ENCODE data around the gene PCLO. TPM values are rescaled to one million over a fixed set of nuclear protein-coding genes. Genes with fewer than 3 reads are reported as not detected.

The PCLO gene
- total RNA-seq, 2 experiments from 2014 or later, result 0.35 to 1.4 TPM

DNA sequence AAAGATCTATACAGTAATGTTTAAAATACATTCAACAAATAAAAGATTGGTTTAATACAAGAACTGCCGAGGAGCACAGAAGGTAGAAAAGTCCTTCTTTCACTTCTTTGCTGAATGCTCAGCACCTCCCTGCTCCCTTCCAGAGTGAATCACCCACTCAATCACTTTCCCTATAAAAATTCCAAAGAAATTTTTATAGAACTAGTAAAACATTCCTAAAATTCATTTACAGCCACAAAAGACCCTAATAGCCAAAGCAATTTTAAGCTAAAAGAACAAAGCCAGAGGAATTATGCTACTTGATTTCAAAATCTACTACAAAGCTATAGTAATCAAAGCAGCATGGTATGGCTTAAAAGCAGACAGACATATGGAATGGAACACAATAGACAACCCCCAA, 320.9 kb downstream of the PCLO start:
- no TSS peak for BruUV-seq (replicated peaks)
- Histone ChIP-seq H3K79me2 (ENCODE audit: insufficient read depth, low read depth, low read length) (no peaks in the 10 kb centered on the region), H3K9me2 (ENCODE audit: insufficient read depth, low read length) (no peaks in the 10 kb centered on the region), H3K9me3 (ENCODE audit: low read length) (no peaks in the 10 kb centered on the region), H2AFZ (ENCODE audit: low read length) (no peak overlapping the region), H3K4me1 (ENCODE audit: insufficient read depth, low read length, poor library complexity, severe bottlenecking) (no peaks in the 10 kb centered on the region), H3K36me3 (ENCODE audit: insufficient read depth, low read length) (no peaks in the 10 kb centered on the region), H3K4me3 (ENCODE audit: low read depth, low read length, poor library complexity, severe bottlenecking) (no peak overlapping the region), H3K27ac (ENCODE audit: low read depth, low read length, poor library complexity, severe bottlenecking) (no peak overlapping the region), H4K20me1 (ENCODE audit: insufficient read depth, low read length) (no peaks in the 10 kb centered on the region), H3K4me2 (ENCODE audit: low read length) (no peak overlapping the region)
- TF ChIP-seq, protein P1, sequence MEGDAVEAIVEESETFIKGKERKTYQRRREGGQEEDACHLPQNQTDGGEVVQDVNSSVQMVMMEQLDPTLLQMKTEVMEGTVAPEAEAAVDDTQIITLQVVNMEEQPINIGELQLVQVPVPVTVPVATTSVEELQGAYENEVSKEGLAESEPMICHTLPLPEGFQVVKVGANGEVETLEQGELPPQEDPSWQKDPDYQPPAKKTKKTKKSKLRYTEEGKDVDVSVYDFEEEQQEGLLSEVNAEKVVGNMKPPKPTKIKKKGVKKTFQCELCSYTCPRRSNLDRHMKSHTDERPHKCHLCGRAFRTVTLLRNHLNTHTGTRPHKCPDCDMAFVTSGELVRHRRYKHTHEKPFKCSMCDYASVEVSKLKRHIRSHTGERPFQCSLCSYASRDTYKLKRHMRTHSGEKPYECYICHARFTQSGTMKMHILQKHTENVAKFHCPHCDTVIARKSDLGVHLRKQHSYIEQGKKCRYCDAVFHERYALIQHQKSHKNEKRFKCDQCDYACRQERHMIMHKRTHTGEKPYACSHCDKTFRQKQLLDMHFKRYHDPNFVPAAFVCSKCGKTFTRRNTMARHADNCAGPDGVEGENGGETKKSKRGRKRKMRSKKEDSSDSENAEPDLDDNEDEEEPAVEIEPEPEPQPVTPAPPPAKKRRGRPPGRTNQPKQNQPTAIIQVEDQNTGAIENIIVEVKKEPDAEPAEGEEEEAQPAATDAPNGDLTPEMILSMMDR (conservative IDR thresholded peaks at IDR 0.05; ENCODE audit: low read length), result no peak
- TF ChIP-seq EZH2phosphoT487 (IDR thresholded peaks at IDR 0.05; ENCODE audit: borderline replicate concordance, low read depth, low read length), result no peak
- no peak for DNase-seq (ENCODE audit: low spot score)
- intact Hi-C loops (cut with micrococcal nuclease; ENCODE audit: unreplicated experiment), result no loop called here
- CTCF ChIA-PET (ENCODE audit: unreplicated experiment), result no interaction called here
- POLR2A ChIA-PET, result no interaction called here

DNA sequence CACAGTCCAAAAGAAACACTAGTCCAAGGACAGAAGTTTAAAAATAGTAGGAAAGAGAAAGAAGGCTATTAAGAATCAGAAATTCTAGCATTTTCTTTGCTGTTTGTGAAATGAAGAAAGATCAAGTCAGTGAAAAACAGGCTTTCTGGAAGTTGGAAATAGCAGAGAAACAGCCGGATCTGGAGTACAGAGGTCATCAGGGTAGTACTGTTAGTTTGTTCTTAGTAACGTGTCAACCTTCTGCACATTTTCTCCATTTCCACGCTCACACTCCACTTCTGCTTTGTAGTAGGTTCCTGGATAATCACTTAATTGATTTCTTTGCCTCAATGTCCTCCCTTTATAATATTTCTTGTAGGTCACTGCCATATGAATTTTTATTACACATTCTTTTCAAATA, 322.6 kb downstream of the PCLO start:
- BruUV-seq (replicated peaks), result no TSS peak
- H3K36me3 ChIP-seq (ENCODE audit: insufficient read depth, low read length), result no peaks in the 10 kb centered on the region
- H3K27ac ChIP-seq (ENCODE audit: low read depth, low read length, poor library complexity, severe bottlenecking), result no peak overlapping the region
- DNase-seq (ENCODE audit: low spot score), result no peak
- no peaks in the 10 kb centered on the region for H4K20me1 ChIP-seq (ENCODE audit: insufficient read depth, low read length)
- no peak overlapping the region for H3K4me2 ChIP-seq (ENCODE audit: low read length)
- intact Hi-C loops (cut with micrococcal nuclease; ENCODE audit: unreplicated experiment), result no loop called here
- POLR2A ChIA-PET, result no interaction called here
- H3K4me1 ChIP-seq (ENCODE audit: insufficient read depth, low read length, poor library complexity, severe bottlenecking), result no peaks in the 10 kb centered on the region
- no peaks in the 10 kb centered on the region for H3K9me2 ChIP-seq (ENCODE audit: insufficient read depth, low read length)
- CTCF ChIA-PET (ENCODE audit: unreplicated experiment), result no interaction called here
- TF ChIP-seq, protein P1 (conservative IDR thresholded peaks at IDR 0.05; ENCODE audit: low read length), result no peak
- TF ChIP-seq EZH2phosphoT487 (IDR thresholded peaks at IDR 0.05; ENCODE audit: borderline replicate concordance, low read depth, low read length), result no peak
- H3K9me3 ChIP-seq (ENCODE audit: low read length), result no peaks in the 10 kb centered on the region
- no peak overlapping the region for H2AFZ ChIP-seq (ENCODE audit: low read length)
- H3K79me2 ChIP-seq (ENCODE audit: insufficient read depth, low read depth, low read length), result no peaks in the 10 kb centered on the region
- no peak overlapping the region for H3K4me3 ChIP-seq (ENCODE audit: low read depth, low read length, poor library complexity, severe bottlenecking)

DNA sequence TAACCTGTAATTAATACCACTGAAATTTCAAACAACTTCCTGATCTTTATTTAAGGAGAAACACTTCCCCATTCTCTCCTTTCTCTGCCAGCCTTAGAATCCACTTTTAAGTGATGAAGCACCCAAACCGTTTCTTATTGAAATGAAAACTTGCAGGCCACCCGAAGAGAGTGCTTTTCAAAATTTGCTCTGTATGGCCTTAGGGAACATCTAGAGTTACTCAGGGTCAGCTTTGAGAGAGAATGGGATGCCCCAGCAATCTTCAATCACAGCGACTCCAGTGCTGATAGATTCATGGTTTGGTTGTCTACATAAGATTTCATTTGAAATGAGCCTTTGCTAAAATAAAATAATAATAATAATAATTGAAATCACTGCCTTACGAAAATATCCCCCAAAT, 323.1 kb downstream of the PCLO start:
- no peak overlapping the region for H3K4me3 ChIP-seq (ENCODE audit: low read depth, low read length, poor library complexity, severe bottlenecking)
- H3K4me1 ChIP-seq (ENCODE audit: insufficient read depth, low read length, poor library complexity, severe bottlenecking), result no peaks in the 10 kb centered on the region
- H3K27ac ChIP-seq (ENCODE audit: low read depth, low read length, poor library complexity, severe bottlenecking), result no peak overlapping the region
- DNase-seq (ENCODE audit: low spot score), result no peak
- intact Hi-C loops (cut with micrococcal nuclease; ENCODE audit: unreplicated experiment), result no loop called here
- TF ChIP-seq, protein P1 (conservative IDR thresholded peaks at IDR 0.05; ENCODE audit: low read length), result no peak
- TF ChIP-seq EZH2phosphoT487 (IDR thresholded peaks at IDR 0.05; ENCODE audit: borderline replicate concordance, low read depth, low read length), result no peak
- no peak overlapping the region for H3K4me2 ChIP-seq (ENCODE audit: low read length)
- no peaks in the 10 kb centered on the region for H3K79me2 ChIP-seq (ENCODE audit: insufficient read depth, low read depth, low read length)
- no peaks in the 10 kb centered on the region for H3K9me2 ChIP-seq (ENCODE audit: insufficient read depth, low read length)
- no peaks in the 10 kb centered on the region for H3K36me3 ChIP-seq (ENCODE audit: insufficient read depth, low read length)
- ChIA-PET CTCF (ENCODE audit: unreplicated experiment) (no interaction called here), POLR2A (no interaction called here)
- H2AFZ ChIP-seq (ENCODE audit: low read length), result no peak overlapping the region
- no peaks in the 10 kb centered on the region for H4K20me1 ChIP-seq (ENCODE audit: insufficient read depth, low read length)
- no peaks in the 10 kb centered on the region for H3K9me3 ChIP-seq (ENCODE audit: low read length)
- no TSS peak for BruUV-seq (replicated peaks)
